Left lung (tissue), 10 donors: ENCODE measurements around the gene TMC1. TPM values are rescaled to one million over a fixed set of nuclear protein-coding genes. Genes with fewer than 3 reads are reported as not detected.

Experiments
- ATAC-seq: fragments of 200-7000 bp; cut with Tn5 transposase; one replicate; pipeline ENCODE4 v1.9.1; 2020; ENCODE audit warnings: moderate library complexity
- DNase-seq, 4 donors: peaks; one replicate each; pipeline ENCODE4 v3.0.0-alpha.2; 2013 to 2020
- H3K27ac ChIP-seq, 2 donors: fragments of 200-600 bp; sonication (generic) in 1 of 2; one replicate each; pipeline versions ENCODE4 v1.5.0 to v1.8.0; 2020 to 2021
- H3K27me3 ChIP-seq, 2 donors: fragments of 200-600 bp; sonication (generic) in 1 of 2; one replicate each; pipeline versions ENCODE4 v1.5.0 to v1.8.0; 2020 to 2021
- H3K36me3 ChIP-seq, 2 donors: fragments of 200-600 bp; sonication (generic) in 1 of 2; one replicate each; pipeline versions ENCODE4 v1.5.0 to v1.8.0; 2020 to 2021
- H3K4me1 ChIP-seq, 2 donors: fragments of 200-600 bp; one replicate each; pipeline ENCODE4 v1.8.0; 2021
- H3K4me3 ChIP-seq, 2 donors: fragments of 200-600 bp; sonication (generic) in 1 of 2; one replicate each; pipeline versions ENCODE4 v1.5.0 to v1.8.0; 2020 to 2021; ENCODE audit warnings: mild to moderate bottlenecking in 1 of 2
- H3K9me3 ChIP-seq, 2 donors: fragments of 200-600 bp; sonication (generic) in 1 of 2; one replicate each; pipeline versions ENCODE4 v1.5.0 to v1.8.0; 2020 to 2021
- CTCF ChIP-seq, 2 donors: fragments of 200-600 bp; sonication (generic) in 1 of 2; IDR thresholded peaks; one replicate each; pipeline versions ENCODE4 v1.5.0 to v1.8.0; 2021; ENCODE audit warnings: antibody characterized with exemption in 2 of 2
- intact Hi-C, 2 donors: fragments of 100-400 bp; cut with DNase I; formaldehyde crosslinking; loops; one replicate each; pipeline versions ENCODE4 v1.11.2 to v1.14.2; 2022
- polyA plus RNA-seq, 6 donors: library from polyadenylated mRNA; unstranded; fragments of 120-200 nt; gene quantifications; one replicate each; pipeline ENCODE4 v1.2.1, GENCODE V29; 2013; ENCODE audit not compliant: insufficient read length in 6 of 6
- total RNA-seq, 2 donors: library from RNA; stranded (reverse); fragmentation: NEBNext Ultra II Directional; extraction: Animal tissue kit (Norgen Biotek cat#: 25700); gene quantifications; one replicate each; pipeline ENCODE4 v1.2.1, GENCODE V29; 2021
- donor health status: DM: no; HTN: yes; CAD: no.
- donor health status: DM: no; HTN: no; CAD: no.

TMC1 gene
- total and polyA plus RNA-seq, 8 donors = 0.26 to 0.81 (median 0.55) TPM; not detected in 1

DNA sequence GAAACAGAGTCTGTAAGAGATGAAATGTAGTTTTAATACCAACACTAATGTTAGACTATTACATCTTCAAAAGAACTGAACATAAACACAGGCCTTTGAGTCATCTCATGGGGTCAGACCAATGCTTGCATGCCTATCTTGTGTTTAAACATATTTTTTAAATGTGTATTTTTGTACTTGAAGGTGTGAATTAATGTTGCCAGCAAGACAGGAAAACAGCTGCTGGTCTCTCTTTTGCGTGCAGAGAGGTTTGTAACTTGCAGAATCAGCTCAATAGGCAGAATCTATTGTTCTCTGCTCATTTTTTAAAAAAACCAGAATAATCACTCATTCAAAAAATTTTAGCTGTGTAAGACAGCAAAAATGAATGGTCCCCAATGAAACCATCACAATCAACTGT, 251.3 kb downstream of the TMC1 start:
- TF ChIP-seq CTCF (IDR thresholded peaks at IDR 0.05) = no peak
- Histone ChIP-seq H3K36me3 (no peaks in the 10 kb centered on the region), H3K4me3 (no peak overlapping the region), H3K27ac (no peak overlapping the region), H3K4me1 (no peaks in the 10 kb centered on the region), H3K27me3 (no peaks in the 10 kb centered on the region), H3K9me3 (no peaks in the 10 kb centered on the region)
- DNase-seq (no peak), ATAC-seq (no peak)
- intact Hi-C loops = no loop called here

DNA sequence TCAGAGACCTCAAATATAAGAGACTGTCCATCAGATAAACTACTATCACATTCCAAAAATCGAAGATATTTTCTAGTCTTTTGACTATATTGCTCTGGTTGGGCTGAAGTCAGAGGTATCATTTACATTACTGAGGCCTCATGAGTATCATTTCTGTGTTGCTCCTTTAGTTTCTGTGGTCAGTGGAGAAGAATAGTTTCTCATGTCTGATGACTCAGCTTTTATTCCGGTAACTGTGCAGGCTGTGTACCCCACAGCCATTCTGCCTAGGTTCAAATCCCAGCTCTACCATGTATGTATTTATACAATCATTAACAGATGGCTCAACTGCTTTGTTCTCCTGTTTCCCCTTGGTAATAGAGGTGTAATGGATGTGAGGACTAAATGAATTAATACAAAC, 252.2 kb downstream of the TMC1 start:
- H3K4me3 ChIP-seq = no peak overlapping the region
- intact Hi-C loops = no loop called here
- no peak for TF ChIP-seq CTCF (IDR thresholded peaks at IDR 0.05)

GRCh38 chr9:72775570-72775969, 254.2 kb downstream of the TMC1 start:
- Histone ChIP-seq H3K9me3 (no peaks in the 10 kb centered on the region), H3K4me1 (no peaks in the 10 kb centered on the region), H3K27me3 (no peaks in the 10 kb centered on the region), H3K4me3 (no peak overlapping the region), H3K36me3 (no peaks in the 10 kb centered on the region), H3K27ac (no peak overlapping the region)
- DNase-seq (no peak), ATAC-seq (no peak)
- intact Hi-C loops = no loop called here
- TF ChIP-seq CTCF (IDR thresholded peaks at IDR 0.05) = no peak

More for the DNA sequence above, 252.2 kb downstream of the TMC1 start:
- DNase-seq (no peak), ATAC-seq (no peak)
- H3K27ac ChIP-seq = no peak overlapping the region
- no peaks in the 10 kb centered on the region for H3K4me1 ChIP-seq
- no peaks in the 10 kb centered on the region for H3K9me3 ChIP-seq
- no peaks in the 10 kb centered on the region for H3K27me3 ChIP-seq
- H3K36me3 ChIP-seq = no peaks in the 10 kb centered on the region

GRCh38 chr9:72779614-72780013, 258.2 kb downstream of the TMC1 start:
- DNase-seq (no peak), ATAC-seq (no peak)
- Histone ChIP-seq H3K27ac (no peak overlapping the region), H3K4me3 (no peak overlapping the region), H3K9me3 (no peaks in the 10 kb centered on the region), H3K27me3 (no peaks in the 10 kb centered on the region), H3K36me3 (no peaks in the 10 kb centered on the region), H3K4me1 (no peaks in the 10 kb centered on the region)
- intact Hi-C loops = no loop called here
- TF ChIP-seq CTCF (IDR thresholded peaks at IDR 0.05) = no peak

DNA sequence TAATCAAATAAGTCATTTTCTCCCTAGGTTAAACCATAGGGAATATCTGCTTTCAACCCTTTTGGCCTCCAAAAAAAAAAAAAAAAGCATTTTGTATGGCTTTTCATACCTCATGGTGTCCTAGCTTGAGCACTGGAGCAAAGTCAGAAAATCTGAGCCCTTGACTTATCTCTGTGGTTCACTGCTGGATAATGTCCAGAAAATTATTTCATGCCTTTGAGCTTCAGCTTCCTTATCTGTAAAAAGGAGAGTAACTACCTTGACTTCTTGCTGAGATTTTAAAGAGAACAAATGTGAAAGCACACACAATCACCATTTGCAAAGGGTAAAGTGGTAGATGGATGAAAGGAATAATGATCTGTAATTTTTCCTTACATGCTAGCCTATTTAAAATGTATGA, 265.5 kb downstream of the TMC1 start:
- DNase-seq = no peak
- H3K27me3 ChIP-seq = no peaks in the 10 kb centered on the region
- H3K36me3 ChIP-seq = no peaks in the 10 kb centered on the region
- TF ChIP-seq CTCF (IDR thresholded peaks at IDR 0.05) = no peak
- intact Hi-C loops = no loop called here
- no peak for ATAC-seq
- H3K27ac ChIP-seq = no peak overlapping the region
- H3K9me3 ChIP-seq = no peaks in the 10 kb centered on the region
- H3K4me3 ChIP-seq = no peak overlapping the region
- H3K4me1 ChIP-seq = no peaks in the 10 kb centered on the region
